ENCODE results near the gene IFRD1.
"Not testable (repeated sequence)": the region's sequence is repeated elsewhere in the genome, so short reads cannot be mapped to it uniquely, and the experiment has no call there.

The IFRD1 gene

DNA sequence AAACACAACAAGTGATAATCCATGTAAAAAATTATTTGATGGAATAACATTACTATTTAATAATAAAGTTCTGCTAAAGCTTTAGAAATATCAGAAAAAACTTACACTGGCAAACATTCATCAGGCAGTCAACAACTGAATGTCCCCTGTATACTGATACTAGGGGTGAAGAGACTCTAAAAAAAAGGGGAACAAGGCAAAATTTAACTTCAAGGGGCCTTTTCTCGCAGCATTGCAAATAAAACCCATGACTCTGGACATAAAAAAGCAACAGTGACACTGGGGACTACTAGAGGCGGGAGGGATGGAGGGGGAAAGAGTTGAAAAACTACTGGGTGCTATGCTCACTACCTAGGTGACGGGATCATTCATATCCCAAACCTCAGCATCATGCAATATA is 5.8 kb upstream of the IFRD1 start:
- no peaks in the 10 kb centered on the region for H3K27me3 ChIP-seq (ENCODE audit: control insufficient read depth, insufficient read depth, low read length)
- no peaks in the 10 kb centered on the region for H3K36me3 ChIP-seq (ENCODE audit: control insufficient read depth, insufficient read depth, low read length)
- no peak overlapping the region for H3K27ac ChIP-seq (ENCODE audit: low read depth, low read length)
- H3K4me1 ChIP-seq (ENCODE audit: control insufficient read depth, insufficient read depth, low read length) = peaks cover 6% of the 10 kb centered on the region
- no peaks in the 10 kb centered on the region for H3K9me3 ChIP-seq (ENCODE audit: control insufficient read depth, insufficient read depth, low read length)
- no peak overlapping the region for H3K9ac ChIP-seq (ENCODE audit: low read depth, low read length)
- H3K4me3 ChIP-seq (ENCODE audit: low read depth, low read length) = no peak overlapping the region

DNA sequence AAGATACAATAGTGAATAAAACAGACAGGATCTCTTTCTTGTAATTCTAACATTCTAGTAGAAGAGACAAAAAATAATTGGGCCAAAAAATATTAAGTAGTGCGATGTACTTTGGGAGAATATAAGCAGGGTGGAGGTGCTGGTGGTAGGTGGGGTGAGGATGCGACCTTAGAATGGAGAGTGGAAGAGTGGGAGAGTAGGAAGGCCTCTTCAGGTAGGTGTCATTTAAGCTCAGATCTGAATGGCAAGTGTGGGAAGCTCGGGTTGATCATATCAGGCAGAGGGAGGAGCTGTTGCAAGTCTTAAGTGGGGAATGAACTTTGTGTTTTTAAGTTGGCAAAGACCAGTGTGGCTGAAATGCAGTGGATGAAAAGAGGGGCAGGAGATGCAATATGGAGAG is 3.8 kb upstream of the IFRD1 start:
- Histone ChIP-seq H3K4me3 (ENCODE audit: low read depth, low read length) (no peak overlapping the region), H3K27me3 (ENCODE audit: control insufficient read depth, insufficient read depth, low read length) (no peaks in the 10 kb centered on the region), H3K4me1 (ENCODE audit: control insufficient read depth, insufficient read depth, low read length) (peaks cover 8% of the 10 kb centered on the region), H3K9ac (ENCODE audit: low read depth, low read length) (no peak overlapping the region), H3K9me3 (ENCODE audit: control insufficient read depth, insufficient read depth, low read length) (no peaks in the 10 kb centered on the region), H3K36me3 (ENCODE audit: control insufficient read depth, insufficient read depth, low read length) (no peaks in the 10 kb centered on the region), H3K27ac (ENCODE audit: low read depth, low read length) (no peak overlapping the region)

DNA sequence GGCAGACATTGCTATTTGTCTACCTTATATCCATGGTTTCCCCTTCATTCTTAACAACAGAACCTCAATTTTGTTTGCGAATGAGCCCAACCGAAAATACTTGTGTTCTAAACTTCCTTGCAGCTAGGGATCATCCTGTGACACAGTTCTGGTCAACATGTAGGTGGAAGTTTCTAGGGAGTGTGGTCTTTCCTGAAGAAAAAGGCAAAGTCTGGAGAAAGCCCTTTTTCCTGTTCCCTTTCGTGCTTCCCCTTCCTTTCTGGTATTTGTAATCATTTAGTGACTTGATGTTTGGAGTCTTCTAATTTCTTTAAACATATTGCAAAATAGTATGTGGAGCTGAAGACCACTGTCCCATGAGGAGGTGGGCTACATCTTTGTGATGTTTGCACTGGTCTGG is 2.9 kb upstream of the IFRD1 start:
- Histone ChIP-seq H3K4me1 (ENCODE audit: control insufficient read depth, insufficient read depth, low read length) (peaks cover 11% of the 10 kb centered on the region), H3K9me3 (ENCODE audit: control insufficient read depth, insufficient read depth, low read length) (no peaks in the 10 kb centered on the region), H3K36me3 (ENCODE audit: control insufficient read depth, insufficient read depth, low read length) (no peaks in the 10 kb centered on the region), H3K27me3 (ENCODE audit: control insufficient read depth, insufficient read depth, low read length) (no peaks in the 10 kb centered on the region), H3K4me3 (ENCODE audit: low read depth, low read length) (no peak overlapping the region), H3K27ac (ENCODE audit: low read depth, low read length) (no peak overlapping the region), H3K9ac (ENCODE audit: low read depth, low read length) (no peak overlapping the region)

DNA sequence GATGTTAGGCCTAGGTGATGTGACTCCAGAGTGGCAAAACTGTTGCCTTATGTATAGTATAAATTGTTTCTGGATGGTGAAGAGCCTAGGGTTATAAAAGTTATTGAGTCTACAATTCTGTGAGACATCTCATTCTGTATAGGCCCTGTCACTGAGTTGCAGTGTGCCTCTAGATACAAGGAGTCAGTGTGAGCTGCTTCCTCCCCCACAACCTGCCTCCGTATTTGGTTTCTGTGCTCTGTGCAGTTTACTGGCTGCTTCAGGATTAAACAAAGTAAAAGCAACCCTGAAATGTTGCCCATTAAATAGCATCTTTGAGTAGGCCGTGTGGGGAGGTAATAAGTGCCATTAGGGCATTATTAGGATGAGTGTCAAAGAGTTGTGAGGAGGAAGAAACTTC is 1.9 kb upstream of the IFRD1 start:
- H3K4me1 ChIP-seq (ENCODE audit: control insufficient read depth, insufficient read depth, low read length) = peaks cover 21% of the 10 kb centered on the region
- H3K9ac ChIP-seq (ENCODE audit: low read depth, low read length) = no peak overlapping the region
- H3K4me3 ChIP-seq (ENCODE audit: low read depth, low read length) = no peak overlapping the region
- no peak overlapping the region for H3K27ac ChIP-seq (ENCODE audit: low read depth, low read length)
- H3K9me3 ChIP-seq (ENCODE audit: control insufficient read depth, insufficient read depth, low read length) = no peaks in the 10 kb centered on the region
- no peaks in the 10 kb centered on the region for H3K27me3 ChIP-seq (ENCODE audit: control insufficient read depth, insufficient read depth, low read length)
- H3K36me3 ChIP-seq (ENCODE audit: control insufficient read depth, insufficient read depth, low read length) = no peaks in the 10 kb centered on the region

DNA sequence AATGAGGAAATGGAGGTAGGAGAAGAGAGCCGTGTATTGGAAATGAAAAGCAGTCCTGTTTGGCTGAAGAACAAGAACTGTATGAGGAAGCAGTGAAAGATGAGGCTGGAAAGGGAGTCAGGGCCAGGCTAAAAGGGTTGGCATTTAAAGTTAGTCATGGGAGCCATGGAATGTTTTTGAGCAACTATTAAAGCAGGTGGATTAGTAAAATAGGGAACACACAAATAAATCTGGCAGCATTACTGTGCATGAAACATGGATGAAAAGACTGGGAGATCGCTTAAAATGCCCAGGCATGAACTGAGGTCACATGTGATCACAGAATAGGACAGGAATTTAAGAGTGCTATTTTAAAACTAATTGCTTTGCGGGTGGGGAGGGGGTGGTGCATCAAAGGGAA is 1.4 kb upstream of the IFRD1 start:
- no peak overlapping the region for H3K27ac ChIP-seq (ENCODE audit: low read depth, low read length)
- no peaks in the 10 kb centered on the region for H3K36me3 ChIP-seq (ENCODE audit: control insufficient read depth, insufficient read depth, low read length)
- H3K4me1 ChIP-seq (ENCODE audit: control insufficient read depth, insufficient read depth, low read length) = peaks cover 23% of the 10 kb centered on the region
- H3K27me3 ChIP-seq (ENCODE audit: control insufficient read depth, insufficient read depth, low read length) = no peaks in the 10 kb centered on the region
- no peaks in the 10 kb centered on the region for H3K9me3 ChIP-seq (ENCODE audit: control insufficient read depth, insufficient read depth, low read length)
- no peak overlapping the region for H3K9ac ChIP-seq (ENCODE audit: low read depth, low read length)
- no peak overlapping the region for H3K4me3 ChIP-seq (ENCODE audit: low read depth, low read length)

DNA sequence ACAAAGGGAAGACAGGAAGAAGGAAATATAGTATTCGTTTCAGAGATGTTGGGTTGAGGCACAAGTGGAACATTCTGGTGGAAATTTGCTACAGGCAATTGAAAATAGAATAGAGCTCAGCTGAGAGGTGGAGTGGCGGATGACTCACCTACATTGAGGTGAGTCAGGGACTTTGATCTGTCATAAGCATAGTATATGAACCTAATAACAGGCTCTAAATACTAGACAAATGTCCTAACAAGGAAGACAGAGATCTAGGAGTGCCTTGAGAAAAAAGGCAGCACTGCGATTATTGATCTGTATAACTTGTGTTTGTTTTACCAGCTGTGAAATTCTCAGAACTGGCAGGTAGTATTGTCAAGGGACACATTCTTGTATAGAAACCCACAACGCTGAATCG is 907 bp upstream of the IFRD1 start:
- no peaks in the 10 kb centered on the region for H3K36me3 ChIP-seq (ENCODE audit: control insufficient read depth, insufficient read depth, low read length)
- H3K27ac ChIP-seq (ENCODE audit: low read depth, low read length) = peak overlapping the region; percentile 67
- H3K9me3 ChIP-seq (ENCODE audit: control insufficient read depth, insufficient read depth, low read length) = no peaks in the 10 kb centered on the region
- H3K4me3 ChIP-seq (ENCODE audit: low read depth, low read length) = peak overlapping the region; percentile 96
- H3K4me1 ChIP-seq (ENCODE audit: control insufficient read depth, insufficient read depth, low read length) = peaks cover 23% of the 10 kb centered on the region
- no peaks in the 10 kb centered on the region for H3K27me3 ChIP-seq (ENCODE audit: control insufficient read depth, insufficient read depth, low read length)
- 0 out of 2 replicates have a peak overlapping the region, but pooled peaks have one; percentile 34 for H3K9ac ChIP-seq (ENCODE audit: low read depth, low read length)

DNA sequence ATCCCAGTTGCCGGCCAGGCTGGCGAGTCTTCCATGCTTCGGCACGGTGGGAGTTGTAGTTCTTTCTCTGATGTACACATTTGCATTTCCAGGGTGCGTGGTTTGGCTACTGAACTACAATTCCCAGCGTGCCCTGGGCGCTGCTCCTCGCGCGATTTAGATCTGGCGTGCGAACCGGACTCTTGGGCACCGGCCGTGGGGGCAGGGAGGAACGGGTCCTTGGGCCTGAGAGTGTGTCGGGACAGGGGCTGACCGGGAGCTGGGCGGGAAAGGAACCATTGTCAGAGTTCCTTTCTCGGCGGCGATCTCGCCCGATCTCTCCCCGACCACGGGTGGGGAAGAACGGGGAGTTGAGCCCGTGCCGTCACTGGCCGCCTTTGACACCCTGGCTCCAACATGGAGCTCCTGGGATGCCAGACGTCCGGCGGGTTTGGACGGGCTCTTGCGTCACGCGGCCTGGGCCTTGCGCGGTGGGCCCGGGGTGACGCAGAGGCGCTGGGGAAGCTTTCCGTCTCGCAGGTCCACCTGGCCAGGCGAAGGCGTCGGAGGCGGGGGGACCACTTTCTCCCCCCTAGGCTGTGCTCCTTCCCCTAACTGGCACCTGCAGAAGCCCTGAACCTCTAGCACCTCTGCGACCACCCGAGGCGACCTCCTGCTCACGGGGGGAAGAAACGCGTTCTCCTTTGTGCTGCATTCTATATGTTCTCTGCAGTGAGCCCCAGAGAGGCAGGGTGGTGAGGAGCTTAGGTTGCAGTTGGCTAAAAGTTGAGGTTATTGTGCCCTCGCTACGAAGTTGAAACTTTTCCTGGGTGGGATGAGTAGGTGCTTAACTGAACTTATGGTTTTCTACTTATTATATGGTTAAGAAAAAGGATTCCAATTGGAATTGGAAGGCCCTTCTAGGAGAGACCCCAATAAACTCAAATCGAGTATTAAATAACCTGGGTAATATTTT is 824 bp downstream of the IFRD1 start:
- peaks cover 23% of the 10 kb centered on the region for H3K4me1 ChIP-seq (ENCODE audit: control insufficient read depth, insufficient read depth, low read length)
- H3K4me3 ChIP-seq (ENCODE audit: low read depth, low read length) = peak overlapping the region; percentile 96
- no peaks in the 10 kb centered on the region for H3K27me3 ChIP-seq (ENCODE audit: control insufficient read depth, insufficient read depth, low read length)
- H3K9me3 ChIP-seq (ENCODE audit: control insufficient read depth, insufficient read depth, low read length) = no peaks in the 10 kb centered on the region
- peak overlapping the region; percentile 91 for H3K9ac ChIP-seq (ENCODE audit: low read depth, low read length)
- H3K36me3 ChIP-seq (ENCODE audit: control insufficient read depth, insufficient read depth, low read length) = peaks cover 12% of the 10 kb centered on the region
- peak overlapping the region; percentile 97 for H3K27ac ChIP-seq (ENCODE audit: low read depth, low read length)

DNA sequence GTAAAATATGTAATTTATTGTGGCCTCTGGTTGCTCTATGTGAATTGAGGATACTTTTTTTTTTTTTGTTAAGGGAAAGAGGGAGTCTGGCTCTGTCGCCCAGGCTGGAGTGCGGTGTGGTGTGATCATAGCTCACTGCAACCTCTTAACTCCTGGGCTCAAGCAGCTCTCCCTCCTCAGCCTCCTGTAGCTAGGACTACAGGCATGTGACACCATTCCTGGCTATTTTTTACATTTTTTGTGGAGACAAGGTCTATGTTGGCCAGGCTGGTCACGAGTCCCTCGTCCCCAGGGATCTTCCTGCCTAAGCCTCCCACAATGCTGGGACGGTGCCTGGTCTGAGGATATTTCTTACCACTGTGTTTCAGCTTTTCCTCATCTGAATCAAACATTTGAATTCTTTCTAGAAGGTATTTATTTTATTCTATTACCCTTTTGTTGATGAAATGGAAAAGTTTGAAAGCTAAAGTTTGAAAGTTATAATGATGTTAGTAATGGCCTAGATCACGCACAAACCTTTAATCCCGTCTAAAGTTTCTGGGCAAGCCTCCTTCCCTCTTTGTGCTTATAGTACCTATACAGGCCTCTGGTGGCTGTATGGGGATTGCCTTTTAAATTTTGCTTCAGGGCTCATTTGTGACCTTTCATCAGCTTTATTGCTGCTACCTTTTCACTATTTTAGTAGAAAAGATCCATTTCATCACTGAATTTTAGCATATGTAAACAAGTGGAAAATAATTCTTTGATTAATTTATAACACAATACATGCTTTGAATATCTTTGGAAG is 2.0 kb downstream of the IFRD1 start:
- peak overlapping the region; percentile 96 for H3K4me3 ChIP-seq (ENCODE audit: low read depth, low read length)
- H3K9me3 ChIP-seq (ENCODE audit: control insufficient read depth, insufficient read depth, low read length) = no peaks in the 10 kb centered on the region
- H3K4me1 ChIP-seq (ENCODE audit: control insufficient read depth, insufficient read depth, low read length) = peaks cover 23% of the 10 kb centered on the region
- H3K27ac ChIP-seq (ENCODE audit: low read depth, low read length) = peak overlapping the region; percentile 97
- H3K36me3 ChIP-seq (ENCODE audit: control insufficient read depth, insufficient read depth, low read length) = peaks cover 24% of the 10 kb centered on the region
- no peaks in the 10 kb centered on the region for H3K27me3 ChIP-seq (ENCODE audit: control insufficient read depth, insufficient read depth, low read length)
- peak overlapping the region; percentile 91 for H3K9ac ChIP-seq (ENCODE audit: low read depth, low read length)

DNA sequence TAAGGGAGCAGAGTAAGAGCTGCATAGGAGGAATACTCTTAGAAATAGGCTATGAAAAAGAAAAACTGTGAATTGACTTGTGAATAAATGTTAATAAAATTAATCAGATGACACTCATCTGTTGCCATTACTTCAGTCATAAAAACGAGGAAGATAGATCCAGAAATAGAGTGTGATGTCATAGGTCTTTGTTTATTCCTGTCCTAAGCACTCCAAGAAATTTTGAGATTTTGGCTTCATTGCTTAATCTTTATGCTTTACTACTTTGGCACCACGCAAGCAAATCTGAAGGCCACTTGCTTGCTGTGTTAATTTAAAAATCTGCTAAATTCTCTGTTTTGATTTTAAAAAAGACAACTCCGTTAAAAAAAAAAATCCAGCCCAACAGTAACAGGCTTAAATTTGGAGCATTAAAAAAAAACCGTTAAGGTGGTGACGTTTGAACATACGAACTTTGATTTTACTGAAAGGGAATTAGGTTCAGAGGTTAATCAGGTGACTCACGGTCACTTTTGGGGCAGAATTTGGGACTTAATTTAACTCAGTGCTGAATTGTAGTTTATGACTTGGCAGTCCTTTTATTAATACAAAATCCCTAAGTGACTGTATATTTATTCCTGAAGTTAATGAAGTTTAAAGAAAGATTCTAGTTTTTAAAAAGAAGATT is 3.4 kb downstream of the IFRD1 start:
- H3K9me3 ChIP-seq (ENCODE audit: control insufficient read depth, insufficient read depth, low read length) = no peaks in the 10 kb centered on the region
- H3K4me1 ChIP-seq (ENCODE audit: control insufficient read depth, insufficient read depth, low read length) = peaks cover 23% of the 10 kb centered on the region
- no peak overlapping the region for H3K9ac ChIP-seq (ENCODE audit: low read depth, low read length)
- H3K27ac ChIP-seq (ENCODE audit: low read depth, low read length) = no peak overlapping the region
- H3K27me3 ChIP-seq (ENCODE audit: control insufficient read depth, insufficient read depth, low read length) = no peaks in the 10 kb centered on the region
- peak overlapping the region; percentile 96 for H3K4me3 ChIP-seq (ENCODE audit: low read depth, low read length)
- H3K36me3 ChIP-seq (ENCODE audit: control insufficient read depth, insufficient read depth, low read length) = peaks cover 38% of the 10 kb centered on the region

DNA sequence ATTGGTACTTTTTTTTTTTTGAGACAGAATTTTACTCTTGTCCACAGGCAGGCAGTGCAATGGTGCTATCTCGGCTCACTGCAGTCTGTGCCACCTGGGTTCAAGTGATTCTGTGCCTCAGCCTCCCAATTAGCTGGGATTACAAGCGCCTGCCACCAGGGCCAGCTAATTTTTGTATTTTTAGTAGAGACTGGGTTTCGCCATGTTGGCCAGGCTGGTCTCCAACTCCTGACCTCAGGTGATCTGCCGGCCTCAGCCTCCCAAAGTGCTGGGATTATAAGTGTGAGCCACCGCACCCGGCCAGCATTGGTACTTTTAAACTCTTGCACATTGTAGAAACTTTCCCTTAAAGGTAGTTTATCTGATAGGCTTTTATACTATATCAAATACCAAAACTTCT is 3.9 kb downstream of the IFRD1 start:
- H3K9ac ChIP-seq (ENCODE audit: low read depth, low read length); H3K9me3 ChIP-seq (ENCODE audit: control insufficient read depth, insufficient read depth, low read length); H3K27me3 ChIP-seq (ENCODE audit: control insufficient read depth, insufficient read depth, low read length); H3K4me3 ChIP-seq (ENCODE audit: low read depth, low read length); H3K27ac ChIP-seq (ENCODE audit: low read depth, low read length): not testable (repeated sequence)
- H3K4me1 ChIP-seq (ENCODE audit: control insufficient read depth, insufficient read depth, low read length) = peaks cover 20% of the 10 kb centered on the region
- peaks cover 43% of the 10 kb centered on the region for H3K36me3 ChIP-seq (ENCODE audit: control insufficient read depth, insufficient read depth, low read length)

Data from HUES48 (cell line).